ENCODE measurements around the gene KL.

The KL gene

DNA sequence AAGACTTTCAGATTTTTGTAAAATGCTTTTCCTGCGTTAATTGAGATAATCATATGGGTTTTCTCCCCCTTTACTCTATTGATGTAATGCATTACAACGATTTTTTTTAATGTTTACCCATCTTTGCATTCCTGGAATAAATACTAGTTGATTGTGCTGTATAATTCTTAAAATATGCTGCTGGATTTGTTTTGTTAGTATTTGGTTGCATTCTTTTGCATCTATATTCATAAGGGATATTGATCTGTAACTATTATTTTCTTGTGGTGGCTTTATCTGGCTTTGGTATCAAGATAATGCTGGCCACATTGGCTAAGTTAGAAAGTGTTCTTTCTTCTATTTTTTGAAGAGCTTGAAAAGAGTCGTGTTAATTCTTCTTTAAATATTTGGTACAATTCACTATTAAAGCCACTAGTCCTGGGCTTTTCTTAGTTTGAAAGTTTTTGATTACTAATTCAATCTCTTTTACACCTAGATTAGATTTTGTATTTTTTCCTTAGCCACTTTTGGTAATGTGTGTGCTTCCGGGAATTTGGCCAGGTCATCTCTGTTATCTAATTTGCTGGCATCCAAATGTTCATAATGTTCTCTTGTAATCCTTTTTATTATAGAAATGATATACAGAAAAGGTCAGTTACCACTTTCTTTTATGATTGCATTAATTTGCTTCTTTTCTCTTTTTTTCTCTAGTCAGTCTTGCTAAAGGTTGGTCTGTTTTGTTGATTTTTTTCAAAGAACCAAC lies 29.8 kb downstream of the KL start:
- H3K27ac ChIP-seq (ENCODE audit: extremely low read depth, low read depth, low read length) = no peak overlapping the region

DNA sequence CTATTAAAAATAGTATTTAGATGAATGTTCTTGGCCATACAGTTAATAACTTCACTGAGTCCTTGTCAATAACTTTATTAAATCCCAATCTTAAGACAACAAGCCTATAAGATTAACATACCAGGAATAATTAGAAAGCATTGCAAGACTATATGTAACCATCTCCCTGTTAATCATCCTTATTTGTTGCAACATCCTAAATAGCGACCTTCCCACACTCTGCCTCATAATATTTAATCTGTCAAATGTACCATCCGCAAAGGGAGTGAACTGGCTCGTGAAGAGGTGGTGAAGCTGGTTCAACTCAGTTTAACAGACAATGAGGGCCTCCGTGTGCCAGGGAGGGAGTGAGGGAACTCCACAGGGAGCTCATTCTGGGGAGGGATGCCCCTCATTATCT lies 33.9 kb downstream of the KL start:
- H3K4me1 ChIP-seq (ENCODE audit: control insufficient read depth, insufficient read depth, low read length) = no peaks in the 10 kb centered on the region
- TF ChIP-seq ZNF133 (tag by site-specific recombination; IDR thresholded peaks at IDR 0.05) (no peak), HOXC10 (CRISPR knock-in tag; IDR thresholded peaks at IDR 0.05) (no peak), ZNF791 (tag by site-specific recombination; IDR thresholded peaks at IDR 0.05) (no peak)
- no peak overlapping the region for H3K4me3 ChIP-seq (ENCODE audit: low read depth, low read length)
- CTCF ChIA-PET = no interaction called here
- POLR2A ChIA-PET = no interaction called here
- H3K27ac ChIP-seq (ENCODE audit: extremely low read depth, low read depth, low read length) = no peak overlapping the region
- H3K36me3 ChIP-seq (ENCODE audit: control insufficient read depth in 2 of 2, insufficient read depth in 1 of 2, low read length in 2 of 2) = no peaks in the 10 kb centered on the region
- no peaks in the 10 kb centered on the region for H3K9me3 ChIP-seq (ENCODE audit: control insufficient read depth, insufficient read depth, low read depth, low read length)

More for the DNA sequence above, 29.8 kb downstream of the KL start:
- Histone ChIP-seq H3K4me1 (ENCODE audit: control insufficient read depth, insufficient read depth, low read length) (no peaks in the 10 kb centered on the region), H3K4me3 (ENCODE audit: low read depth, low read length) (no peak overlapping the region), H3K36me3 (ENCODE audit: control insufficient read depth in 2 of 2, insufficient read depth in 1 of 2, low read length in 2 of 2) (no peaks in the 10 kb centered on the region), H3K9me3 (ENCODE audit: control insufficient read depth, insufficient read depth, low read depth, low read length) (no peaks in the 10 kb centered on the region)
- TF ChIP-seq ZSCAN23 (tag by site-specific recombination; IDR thresholded peaks at IDR 0.05) (no peak), ZNF558 (tag by site-specific recombination; IDR thresholded peaks at IDR 0.05) (no peak), ZNF24 (tag by site-specific recombination; IDR thresholded peaks at IDR 0.05) (no peak), ZNF830 (tag by site-specific recombination; IDR thresholded peaks at IDR 0.05; ENCODE audit: low read depth) (no peak), ZNF654 (tag by site-specific recombination; IDR thresholded peaks at IDR 0.05; ENCODE audit: low read depth) (no peak), ZNF138 (tag by site-specific recombination; IDR thresholded peaks at IDR 0.05; ENCODE audit: borderline replicate concordance) (no peak), ZNF677 (tag by site-specific recombination; IDR thresholded peaks at IDR 0.05) (no peak), ZBTB48 (tag by site-specific recombination; IDR thresholded peaks at IDR 0.05) (no peak), ZBTB17 (tag by site-specific recombination; IDR thresholded peaks at IDR 0.05) (no peak), GLIS2 (tag by site-specific recombination; IDR thresholded peaks at IDR 0.05) (no peak)
- POLR2A ChIA-PET = no interaction called here
- CTCF ChIA-PET = interaction anchor here (0.6 to 0.7 kb wide), 2 partner anchors 12 to 881 kb away, joined by 3 read pairs; no protein-coding TSS in a partner anchor

DNA sequence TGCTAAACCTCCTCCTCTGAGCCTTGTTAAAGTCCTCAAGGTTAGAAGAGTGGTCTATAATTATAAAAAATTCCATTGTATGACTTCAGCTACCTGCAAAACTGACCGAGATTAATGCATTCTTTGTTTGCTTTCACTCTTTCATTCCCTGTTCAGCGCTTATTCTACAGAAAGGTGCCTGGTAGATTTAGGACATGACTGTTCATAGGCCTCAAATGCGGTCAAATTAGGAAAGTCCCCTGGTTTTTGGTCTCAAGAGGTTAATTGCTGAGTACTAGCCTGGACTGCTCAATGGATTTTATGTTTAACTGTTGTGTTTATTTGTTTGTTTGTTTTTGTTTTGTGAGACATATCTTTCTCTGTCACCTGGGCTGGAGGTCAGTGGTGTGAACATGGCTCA lies 35.4 kb downstream of the KL start:
- CTCF ChIA-PET = no interaction called here
- TF ChIP-seq HOXD13 (CRISPR knock-in tag; IDR thresholded peaks at IDR 0.05; ENCODE audit: borderline replicate concordance) (no peak), ZNF391 (tag by site-specific recombination; IDR thresholded peaks at IDR 0.05; ENCODE audit: borderline replicate concordance, low read depth) (no peak), ZNF146 (tag by site-specific recombination; IDR thresholded peaks at IDR 0.05) (no peak), KLF16 (tag by site-specific recombination; IDR thresholded peaks at IDR 0.05) (no peak), ZNF174 (tag by site-specific recombination; IDR thresholded peaks at IDR 0.05) (no peak), ZNF571 (tag by site-specific recombination; IDR thresholded peaks at IDR 0.05) (no peak), ZNF48 (tag by site-specific recombination; IDR thresholded peaks at IDR 0.05) (no peak), ZNF140 (tag by site-specific recombination; IDR thresholded peaks at IDR 0.05) (no peak), ZNF501 (tag by site-specific recombination; IDR thresholded peaks at IDR 0.05) (no peak), ZNF785 (tag by site-specific recombination; IDR thresholded peaks at IDR 0.05) (no peak), ZNF677 (tag by site-specific recombination; IDR thresholded peaks at IDR 0.05) (no peak), ZNF830 (tag by site-specific recombination; IDR thresholded peaks at IDR 0.05; ENCODE audit: low read depth) (no peak)
- TF ChIP-seq, protein P1, sequence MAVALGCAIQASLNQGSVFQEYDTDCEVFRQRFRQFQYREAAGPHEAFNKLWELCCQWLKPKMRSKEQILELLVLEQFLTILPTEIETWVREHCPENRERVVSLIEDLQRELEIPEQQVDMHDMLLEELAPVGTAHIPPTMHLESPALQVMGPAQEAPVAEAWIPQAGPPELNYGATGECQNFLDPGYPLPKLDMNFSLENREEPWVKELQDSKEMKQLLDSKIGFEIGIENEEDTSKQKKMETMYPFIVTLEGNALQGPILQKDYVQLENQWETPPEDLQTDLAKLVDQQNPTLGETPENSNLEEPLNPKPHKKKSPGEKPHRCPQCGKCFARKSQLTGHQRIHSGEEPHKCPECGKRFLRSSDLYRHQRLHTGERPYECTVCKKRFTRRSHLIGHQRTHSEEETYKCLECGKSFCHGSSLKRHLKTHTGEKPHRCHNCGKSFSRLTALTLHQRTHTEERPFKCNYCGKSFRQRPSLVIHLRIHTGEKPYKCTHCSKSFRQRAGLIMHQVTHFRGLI (tag by site-specific recombination; IDR thresholded peaks at IDR 0.05) = no peak
- TF ChIP-seq, protein P2, sequence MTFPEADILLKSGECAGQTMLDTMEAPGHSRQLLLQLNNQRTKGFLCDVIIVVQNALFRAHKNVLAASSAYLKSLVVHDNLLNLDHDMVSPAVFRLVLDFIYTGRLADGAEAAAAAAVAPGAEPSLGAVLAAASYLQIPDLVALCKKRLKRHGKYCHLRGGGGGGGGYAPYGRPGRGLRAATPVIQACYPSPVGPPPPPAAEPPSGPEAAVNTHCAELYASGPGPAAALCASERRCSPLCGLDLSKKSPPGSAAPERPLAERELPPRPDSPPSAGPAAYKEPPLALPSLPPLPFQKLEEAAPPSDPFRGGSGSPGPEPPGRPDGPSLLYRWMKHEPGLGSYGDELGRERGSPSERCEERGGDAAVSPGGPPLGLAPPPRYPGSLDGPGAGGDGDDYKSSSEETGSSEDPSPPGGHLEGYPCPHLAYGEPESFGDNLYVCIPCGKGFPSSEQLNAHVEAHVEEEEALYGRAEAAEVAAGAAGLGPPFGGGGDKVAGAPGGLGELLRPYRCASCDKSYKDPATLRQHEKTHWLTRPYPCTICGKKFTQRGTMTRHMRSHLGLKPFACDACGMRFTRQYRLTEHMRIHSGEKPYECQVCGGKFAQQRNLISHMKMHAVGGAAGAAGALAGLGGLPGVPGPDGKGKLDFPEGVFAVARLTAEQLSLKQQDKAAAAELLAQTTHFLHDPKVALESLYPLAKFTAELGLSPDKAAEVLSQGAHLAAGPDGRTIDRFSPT (tag by site-specific recombination; IDR thresholded peaks at IDR 0.05) = no peak
- TF ChIP-seq, protein P3, sequence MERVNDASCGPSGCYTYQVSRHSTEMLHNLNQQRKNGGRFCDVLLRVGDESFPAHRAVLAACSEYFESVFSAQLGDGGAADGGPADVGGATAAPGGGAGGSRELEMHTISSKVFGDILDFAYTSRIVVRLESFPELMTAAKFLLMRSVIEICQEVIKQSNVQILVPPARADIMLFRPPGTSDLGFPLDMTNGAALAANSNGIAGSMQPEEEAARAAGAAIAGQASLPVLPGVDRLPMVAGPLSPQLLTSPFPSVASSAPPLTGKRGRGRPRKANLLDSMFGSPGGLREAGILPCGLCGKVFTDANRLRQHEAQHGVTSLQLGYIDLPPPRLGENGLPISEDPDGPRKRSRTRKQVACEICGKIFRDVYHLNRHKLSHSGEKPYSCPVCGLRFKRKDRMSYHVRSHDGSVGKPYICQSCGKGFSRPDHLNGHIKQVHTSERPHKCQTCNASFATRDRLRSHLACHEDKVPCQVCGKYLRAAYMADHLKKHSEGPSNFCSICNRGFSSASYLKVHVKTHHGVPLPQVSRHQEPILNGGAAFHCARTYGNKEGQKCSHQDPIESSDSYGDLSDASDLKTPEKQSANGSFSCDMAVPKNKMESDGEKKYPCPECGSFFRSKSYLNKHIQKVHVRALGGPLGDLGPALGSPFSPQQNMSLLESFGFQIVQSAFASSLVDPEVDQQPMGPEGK (tag by site-specific recombination; IDR thresholded peaks at IDR 0.05) = no peak

More for the DNA sequence above, 35.4 kb downstream of the KL start:
- Histone ChIP-seq H3K36me3 (ENCODE audit: control insufficient read depth in 2 of 2, insufficient read depth in 1 of 2, low read length in 2 of 2) (no peaks in the 10 kb centered on the region), H3K27ac (ENCODE audit: extremely low read depth, low read depth, low read length) (no peak overlapping the region), H3K4me3 (ENCODE audit: low read depth, low read length) (no peak overlapping the region), H3K9me3 (ENCODE audit: control insufficient read depth, insufficient read depth, low read depth, low read length) (no peaks in the 10 kb centered on the region), H3K4me1 (ENCODE audit: control insufficient read depth, insufficient read depth, low read length) (no peaks in the 10 kb centered on the region)
- POLR2A ChIA-PET = no interaction called here

Measured in HEK293 (cell line).